ENCODE data around the gene FOLH1.

- TF ChIP-seq CTCF (IDR thresholded peaks at IDR 0.05; ENCODE audit: low read depth, low read length) (no peak), POLR2A (IDR thresholded peaks at IDR 0.05; ENCODE audit: extremely low read depth, insufficient read length) (no peak)
Measured at GRCh38 chr11:49151211-49151610, 57.2 kb downstream of the FOLH1 start.

Measured in NB4 (cell line).